Measurements from ENCODE around the gene ANKDD1B. TPM values are rescaled to one million over a fixed set of nuclear protein-coding genes. Genes with fewer than 3 reads are reported as not detected.
A peak's percentile ranks its signal among the peaks of the same experiment; 100 is the strongest.

The ANKDD1B gene
- total and polyA plus RNA-seq, 2 of the 8 experiments (the other 6 are each of a cell fraction or from before 2014, with no cell fraction given): 0.08 to 0.22 TPM

- no peak for FAIRE-seq
- ChIA-PET POLR2A (ENCODE audit: partially characterized antibody) (no interaction called here), CTCF (ENCODE audit: partially characterized antibody) (interaction anchor here (0.7 kb wide), 1 partner anchor 99 kb away, joined by 4 read pairs; no protein-coding TSS in a partner anchor)
Measured at GRCh38 chr5:75620184-75620959, 9.1 kb downstream of the ANKDD1B start.

More at GRCh38 chr5:75620184-75620959, 9.1 kb downstream of the ANKDD1B start:
- H3K79me2 ChIP-seq (ENCODE audit: control insufficient read depth in 1 of 2, insufficient read depth in 2 of 2, low read length in 2 of 2): no peaks in the 10 kb centered on the region
- H2AK5ac ChIP-seq (ENCODE audit: low read depth, low read length): no peak overlapping the region
- H2BK20ac ChIP-seq (ENCODE audit: low read length): 0 out of 2 replicates have a peak overlapping the region, but pooled peaks have one; percentile 61
- H3K23ac ChIP-seq (ENCODE audit: insufficient read length): no peak overlapping the region
- H3K4me2 ChIP-seq (ENCODE audit: insufficient read depth in 1 of 2, low read depth in 2 of 2, low read length in 2 of 2): no peak overlapping the region
- 88% methylated on average over 4 of the region's 4 CpGs; no CpG with 5 or more reads in 1 of the 2 experiments for WGBS, 2 experiments (ENCODE audit: extremely low coverage in 1 of 2, insufficient coverage in 1 of 2, insufficient read length in 1 of 2, insufficient replicate concordance in 2 of 2, low coverage in 1 of 2, low lambda C conversion rate in 2 of 2, missing lambda C conversion rate in 1 of 2)
- H2BK15ac ChIP-seq (ENCODE audit: low read length): no peak overlapping the region
- H3K27me3 ChIP-seq (replicated peaks in 1 of 4; ENCODE audit: control insufficient read depth in 3 of 4, extremely low read depth in 1 of 4, insufficient read depth in 3 of 4, low read length in 3 of 4): no peaks in the 10 kb centered on the region
- no peak overlapping the region for H4K5ac ChIP-seq (ENCODE audit: insufficient read length, low read depth, low read length)
- no peak overlapping the region for H3K9ac ChIP-seq (replicated peaks in 1 of 4; ENCODE audit: extremely low read depth in 1 of 4, low read depth in 3 of 4, low read length in 3 of 4)
- H3K56ac ChIP-seq (replicated peaks; ENCODE audit: insufficient read length, low read depth, low read length): no peak overlapping the region
- TF ChIP-seq TBP (IDR thresholded peaks at IDR 0.05; ENCODE audit: low read depth, low read length) (no peak), MAX (IDR thresholded peaks at IDR 0.05) (no peak), RBBP5 (IDR thresholded peaks at IDR 0.05; ENCODE audit: borderline replicate concordance, low read depth, low read length) (no peak), POLR2A (IDR thresholded peaks at IDR 0.05; ENCODE audit: control extremely low read depth in 1 of 2, low read depth in 2 of 2, low read length in 2 of 2) (no peak), TAF7 (optimal IDR thresholded peaks at IDR 0.05; ENCODE audit: borderline replicate concordance, low read depth, low read length) (no peak), CEBPB (IDR thresholded peaks at IDR 0.05; ENCODE audit: low read depth, low read length) (no peak)
- no peak overlapping the region; the same call in 1 of the 2 replicates for H2BK12ac ChIP-seq (ENCODE audit: low read depth, low read length)
- no peaks in the 10 kb centered on the region for H3K4me1 ChIP-seq (replicated peaks in 1 of 4; ENCODE audit: control insufficient read depth in 3 of 4, insufficient read depth in 4 of 4, low read length in 3 of 4)
- no peak overlapping the region for H2BK120ac ChIP-seq (replicated peaks; ENCODE audit: low read depth, low read length)
- no peak for DNase-seq (ENCODE audit: low read depth in 1 of 2, low spot score in 2 of 2)
- no peaks in the 10 kb centered on the region; the same call in 1 of the 2 replicates for H3K23me2 ChIP-seq (ENCODE audit: low read depth, low read length)
- H4K20me1 ChIP-seq (replicated peaks in 1 of 2; ENCODE audit: control insufficient read depth in 1 of 2, insufficient read depth in 2 of 2, low read length in 2 of 2): no peaks in the 10 kb centered on the region
- H2BK5ac ChIP-seq (ENCODE audit: low read depth, low read length): no peak overlapping the region
- H4K8ac ChIP-seq (ENCODE audit: extremely low read depth, insufficient read depth, low read length): no peak overlapping the region
- H2AFZ ChIP-seq (ENCODE audit: low read length): 0 out of 2 replicates have a peak overlapping the region, but pooled peaks have one; percentile 66
- no peaks in the 10 kb centered on the region for H3K36me3 ChIP-seq (ENCODE audit: control insufficient read depth in 2 of 4, insufficient read depth in 4 of 4, low read length in 3 of 4)
- H3K4me3 ChIP-seq (ENCODE audit: extremely low read depth in 1 of 4, insufficient read depth in 2 of 4, low read depth in 3 of 4, low read length in 4 of 4): no peak overlapping the region
- H3K9me3 ChIP-seq (ENCODE audit: insufficient read depth in 2 of 2, low read depth in 1 of 2, low read length in 1 of 2): no peaks in the 10 kb centered on the region
- no peaks in the 10 kb centered on the region for H3K79me1 ChIP-seq (ENCODE audit: low read depth, low read length)
- no peak overlapping the region for H3K14ac ChIP-seq (ENCODE audit: insufficient read length)
- H3K18ac ChIP-seq (ENCODE audit: extremely low read depth, low read length): no peak overlapping the region
- H3K4ac ChIP-seq (replicated peaks; ENCODE audit: insufficient read length, low read depth, low read length): no peak overlapping the region
- H4K91ac ChIP-seq (replicated peaks; ENCODE audit: insufficient read length, low read length): no peak overlapping the region
- no peak overlapping the region for H3K27ac ChIP-seq (ENCODE audit: low read depth, low read length)

All from H1 (cell line).